ENCODE measurements around the gene RNF181.

DNA sequence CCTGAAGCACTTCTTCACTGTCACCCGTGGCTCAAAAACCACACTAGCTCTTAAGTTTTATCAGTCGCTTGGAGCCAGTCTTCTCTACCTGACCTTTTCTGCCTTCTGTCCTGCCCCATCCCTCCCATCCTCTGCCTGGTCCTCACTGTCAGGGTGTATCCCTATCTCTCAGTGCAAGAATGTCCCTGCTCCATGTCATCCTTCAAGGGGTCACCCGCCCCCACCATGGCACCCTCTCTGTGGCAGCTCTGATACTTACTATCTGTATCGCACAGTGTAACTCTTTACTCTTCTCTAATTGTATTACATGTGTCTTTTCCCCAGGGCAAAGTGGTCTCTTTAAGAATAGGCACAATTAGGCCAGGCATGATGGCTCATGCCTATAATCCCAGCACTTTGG, 6.9 kb upstream of the RNF181 start:
- no peak for TF ChIP-seq ISL1 (CRISPR knock-in tag; IDR thresholded peaks at IDR 0.05)
- TF ChIP-seq, protein P1, sequence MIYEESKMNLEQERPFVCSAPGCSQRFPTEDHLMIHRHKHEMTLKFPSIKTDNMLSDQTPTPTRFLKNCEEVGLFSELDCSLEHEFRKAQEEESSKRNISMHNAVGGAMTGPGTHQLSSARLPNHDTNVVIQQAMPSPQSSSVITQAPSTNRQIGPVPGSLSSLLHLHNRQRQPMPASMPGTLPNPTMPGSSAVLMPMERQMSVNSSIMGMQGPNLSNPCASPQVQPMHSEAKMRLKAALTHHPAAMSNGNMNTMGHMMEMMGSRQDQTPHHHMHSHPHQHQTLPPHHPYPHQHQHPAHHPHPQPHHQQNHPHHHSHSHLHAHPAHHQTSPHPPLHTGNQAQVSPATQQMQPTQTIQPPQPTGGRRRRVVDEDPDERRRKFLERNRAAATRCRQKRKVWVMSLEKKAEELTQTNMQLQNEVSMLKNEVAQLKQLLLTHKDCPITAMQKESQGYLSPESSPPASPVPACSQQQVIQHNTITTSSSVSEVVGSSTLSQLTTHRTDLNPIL (CRISPR knock-in tag; IDR thresholded peaks at IDR 0.05; ENCODE audit: low read depth): no peak
- TF ChIP-seq ZC3H10 (CRISPR knock-in tag; IDR thresholded peaks at IDR 0.05): no peak
- TF ChIP-seq ZFP3 (CRISPR knock-in tag; IDR thresholded peaks at IDR 0.05): no peak
- TF ChIP-seq TCF4 (CRISPR knock-in tag; IDR thresholded peaks at IDR 0.05; ENCODE audit: borderline replicate concordance): no peak
- no peak for TF ChIP-seq ESRRG (CRISPR knock-in tag; IDR thresholded peaks at IDR 0.05)
- TF ChIP-seq TOX (CRISPR knock-in tag; IDR thresholded peaks at IDR 0.05; ENCODE audit: borderline replicate concordance): no peak

All from SK-N-SH treated with all-trans-retinoic acid at 6 μM for 48 hours (cell line).